ENCODE results near the gene SLC9A2.

Gene SLC9A2

GRCh38 chr2:102677244-102678215 lies 58.2 kb downstream of the SLC9A2 start:
- no peak for DNase-seq (ENCODE audit: extremely low read depth, insufficient read length)
- TF ChIP-seq CTCF (IDR thresholded peaks at IDR 0.05; ENCODE audit: insufficient read depth, low read length, poor library complexity, severe bottlenecking): no peak
- Histone ChIP-seq H3K4me3 (replicated peaks; ENCODE audit: low read depth, low read length) (no peak overlapping the region), H3K27me3 (replicated peaks; ENCODE audit: control insufficient read depth, insufficient read depth, low read length) (no peaks in the 10 kb centered on the region; the same call in none of the 2 replicates), H3K36me3 (ENCODE audit: control insufficient read depth, insufficient read depth, low read length) (no peaks in the 10 kb centered on the region)

- no peak for DNase-seq (ENCODE audit: extremely low read depth, insufficient read length)
- no peak for TF ChIP-seq CTCF (IDR thresholded peaks at IDR 0.05; ENCODE audit: insufficient read depth, low read length, poor library complexity, severe bottlenecking)
- no peaks in the 10 kb centered on the region; the same call in none of the 2 replicates for H3K27me3 ChIP-seq (replicated peaks; ENCODE audit: control insufficient read depth, insufficient read depth, low read length)
Measured at GRCh38 chr2:102678442-102678841, 59.1 kb downstream of the SLC9A2 start.

GRCh38 chr2:102686479-102687439 lies 67.4 kb downstream of the SLC9A2 start:
- H3K4me3 ChIP-seq (replicated peaks; ENCODE audit: low read depth, low read length): no peak overlapping the region
- no peaks in the 10 kb centered on the region; the same call in 1 of the 2 replicates for H3K27me3 ChIP-seq (replicated peaks; ENCODE audit: control insufficient read depth, insufficient read depth, low read length)
- H3K36me3 ChIP-seq (ENCODE audit: control insufficient read depth, insufficient read depth, low read length): no peaks in the 10 kb centered on the region; the same call in 1 of the 2 replicates
- TF ChIP-seq CTCF (IDR thresholded peaks at IDR 0.05; ENCODE audit: insufficient read depth, low read length, poor library complexity, severe bottlenecking): no peak
- no peak for DNase-seq (ENCODE audit: extremely low read depth, insufficient read length)

More at GRCh38 chr2:102678442-102678841, 59.1 kb downstream of the SLC9A2 start:
- H3K4me3 ChIP-seq (replicated peaks; ENCODE audit: low read depth, low read length): no peak overlapping the region
- no peaks in the 10 kb centered on the region for H3K36me3 ChIP-seq (ENCODE audit: control insufficient read depth, insufficient read depth, low read length)

- no peaks in the 10 kb centered on the region; the same call in 1 of the 2 replicates for H3K36me3 ChIP-seq (ENCODE audit: control insufficient read depth, insufficient read depth, low read length)
- no peak for DNase-seq (ENCODE audit: extremely low read depth, insufficient read length)
- no peak for TF ChIP-seq CTCF (IDR thresholded peaks at IDR 0.05; ENCODE audit: insufficient read depth, low read length, poor library complexity, severe bottlenecking)
- H3K4me3 ChIP-seq (replicated peaks; ENCODE audit: low read depth, low read length): no peak overlapping the region
- no peaks in the 10 kb centered on the region; the same call in 1 of the 2 replicates for H3K27me3 ChIP-seq (replicated peaks; ENCODE audit: control insufficient read depth, insufficient read depth, low read length)
Measured at GRCh38 chr2:102690012-102690411, 70.7 kb downstream of the SLC9A2 start.

GRCh38 chr2:102696463-102696862 lies 77.1 kb downstream of the SLC9A2 start:
- TF ChIP-seq CTCF (IDR thresholded peaks at IDR 0.05; ENCODE audit: insufficient read depth, low read length, poor library complexity, severe bottlenecking): no peak
- H3K36me3 ChIP-seq (ENCODE audit: control insufficient read depth, insufficient read depth, low read length): no peaks in the 10 kb centered on the region

More at GRCh38 chr2:102696463-102696862, 77.1 kb downstream of the SLC9A2 start:
- no peak for DNase-seq (ENCODE audit: extremely low read depth, insufficient read length)
- H3K4me3 ChIP-seq (replicated peaks; ENCODE audit: low read depth, low read length): no peak overlapping the region
- H3K27me3 ChIP-seq (replicated peaks; ENCODE audit: control insufficient read depth, insufficient read depth, low read length): no peaks in the 10 kb centered on the region

All from GM06990 (cell line).